T47D (cell line): ENCODE results near the gene MAPKAP1.

Experiments used
- DNase-seq, 2 experiments: peaks; one replicate each; pipeline versions ENCODE4 v3.0.0 to v3.0.0-alpha.2; 2011 to 2012; ENCODE audit warnings: low read depth in 1 of 2, low spot score in 1 of 2
- JUND ChIP-seq: IDR thresholded peaks from 2 replicates; pipeline ENCODE4 v1.6.1; 2012; ENCODE audit warnings: low read depth
- in situ Hi-C: cut with HindIII; loops from 2 replicates; pipeline ENCODE4 v1.10.0; 2016; ENCODE audit warnings: low sequenced_read_pairs, low pct_unique_long_range_greater_than_20kb

The MAPKAP1 gene

GRCh38 chr9:125447202-125447802 lies 259.7 kb downstream of the MAPKAP1 start:
- in situ Hi-C loops: no loop called here
- DNase-seq: no peak
- no peak for TF ChIP-seq JUND

DNA sequence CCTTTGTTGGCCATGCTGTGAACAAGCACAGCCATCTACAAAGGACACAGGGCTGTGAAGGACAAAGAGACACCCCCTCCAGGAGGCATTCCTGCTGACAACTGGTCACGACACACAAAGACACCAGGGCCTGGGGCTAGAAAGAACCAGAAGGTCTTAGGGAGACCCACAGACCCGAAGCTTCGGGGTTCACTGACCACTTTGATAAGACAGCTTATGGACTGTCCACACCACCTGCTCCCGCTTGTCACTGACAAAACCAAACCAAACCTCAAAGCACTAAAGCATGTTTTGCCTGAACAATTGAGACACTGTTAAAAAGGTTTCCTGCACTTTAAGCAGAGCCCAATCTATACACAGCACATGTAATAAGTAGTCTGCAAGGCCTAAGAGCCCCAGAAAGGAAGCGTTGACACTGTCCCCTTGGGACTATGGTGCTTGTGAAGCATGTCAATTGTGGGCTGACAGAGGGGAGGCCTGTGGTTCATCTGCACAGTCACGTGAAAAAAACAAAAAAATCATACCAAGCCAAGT lies 260.4 kb downstream of the MAPKAP1 start:
- in situ Hi-C loops: no loop called here
- no peak for TF ChIP-seq JUND
- no peak for DNase-seq

GRCh38 chr9:125444956-125445506 lies 262.0 kb downstream of the MAPKAP1 start:
- TF ChIP-seq JUND: no peak
- in situ Hi-C loops: no loop called here
- DNase-seq: no peak

- DNase-seq: no peak
- TF ChIP-seq JUND: no peak
- in situ Hi-C loops: no loop called here
Observed at GRCh38 chr9:125444166-125444565, 262.8 kb downstream of the MAPKAP1 start.

- in situ Hi-C loops: no loop called here
- no peak for TF ChIP-seq JUND
- DNase-seq: no peak
Observed at GRCh38 chr9:125443367-125443766, 263.6 kb downstream of the MAPKAP1 start.

DNA sequence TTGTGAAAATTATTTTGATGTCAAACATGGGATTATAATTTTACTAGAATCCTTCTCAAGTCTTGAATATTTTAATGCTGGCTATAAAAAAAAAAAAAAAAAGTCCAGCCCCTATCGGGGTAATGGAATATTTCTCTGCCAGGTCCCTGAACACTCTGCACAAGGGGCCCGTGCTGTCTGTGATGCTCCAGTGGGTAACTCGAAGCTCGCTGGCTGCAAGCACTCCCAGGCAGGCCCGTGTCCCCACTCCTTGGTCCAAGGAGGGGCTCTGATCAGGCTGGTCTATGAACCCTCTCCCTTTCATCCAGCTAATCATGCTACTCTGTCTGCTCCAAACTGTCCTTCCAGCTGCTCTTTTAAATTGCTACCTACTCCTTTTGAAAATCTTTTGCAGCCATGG lies 264.6 kb downstream of the MAPKAP1 start:
- no peak for DNase-seq
- in situ Hi-C loops: no loop called here
- TF ChIP-seq JUND: no peak

DNA sequence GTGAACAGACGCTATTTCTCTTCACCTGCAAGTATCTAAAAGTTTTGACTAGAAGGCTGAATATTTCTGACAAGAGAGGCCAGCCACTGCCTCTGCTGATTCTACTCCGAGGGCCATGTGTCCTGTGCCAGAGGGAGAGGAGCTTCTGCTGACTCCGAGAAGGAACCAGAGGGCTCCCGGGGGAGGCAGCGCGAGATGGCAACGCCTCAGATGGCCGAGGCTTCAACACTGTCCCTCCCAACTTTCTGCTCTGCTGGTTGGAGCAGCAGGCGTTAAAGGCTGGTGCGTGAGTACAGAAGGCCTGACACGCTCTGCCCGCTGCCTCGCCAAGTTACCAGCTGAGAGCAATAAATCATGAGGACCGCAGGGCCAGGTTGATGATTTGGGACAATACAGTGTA lies 266.6 kb downstream of the MAPKAP1 start:
- in situ Hi-C loops: no loop called here
- TF ChIP-seq JUND: no peak
- no peak for DNase-seq

DNA sequence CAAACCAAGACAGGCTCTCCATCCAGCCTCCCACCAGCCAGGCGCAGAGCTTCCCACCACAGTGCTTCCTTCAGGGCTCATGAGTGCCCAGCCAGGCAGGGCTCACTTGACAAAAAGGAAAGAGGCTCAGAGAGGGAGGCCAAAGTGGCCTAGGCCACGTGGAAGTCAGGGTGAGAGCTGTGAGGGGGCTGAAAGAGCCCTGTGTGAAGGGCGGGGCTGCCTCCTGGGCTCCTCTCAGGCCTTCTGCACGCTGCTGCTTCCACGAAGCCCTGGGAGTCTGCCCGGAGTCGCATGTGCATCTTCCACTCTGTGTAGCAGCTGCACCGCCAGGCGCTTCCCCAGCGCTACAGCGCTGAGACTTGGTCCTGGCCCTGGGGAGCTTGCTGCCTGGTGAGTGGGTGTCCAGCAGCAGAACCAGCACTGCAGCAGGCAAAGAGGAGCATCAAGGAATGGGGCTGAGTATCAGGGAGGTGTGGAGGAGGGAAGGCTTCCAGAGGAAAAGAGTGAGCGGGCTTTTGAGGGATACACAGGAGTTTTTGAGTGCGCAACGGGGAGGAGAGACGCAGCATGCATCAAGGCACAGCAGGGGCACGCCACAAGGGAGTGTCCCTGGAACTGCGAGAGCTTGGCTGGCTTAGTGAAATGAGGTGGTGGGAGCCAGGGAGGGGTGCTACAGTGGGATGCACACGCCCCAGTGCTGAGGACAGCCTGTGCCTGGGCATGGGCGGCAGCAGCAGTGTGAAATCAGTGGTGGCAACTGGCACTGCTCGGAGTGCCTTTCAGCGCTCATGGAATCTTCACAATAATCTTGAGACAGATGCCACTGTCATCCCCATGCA lies 267.4 kb downstream of the MAPKAP1 start:
- DNase-seq: no peak
- in situ Hi-C loops: no loop called here
- TF ChIP-seq JUND: no peak

GRCh38 chr9:125438506-125439433 lies 268.2 kb downstream of the MAPKAP1 start:
- DNase-seq: no peak
- TF ChIP-seq JUND: no peak
- in situ Hi-C loops: no loop called here

DNA sequence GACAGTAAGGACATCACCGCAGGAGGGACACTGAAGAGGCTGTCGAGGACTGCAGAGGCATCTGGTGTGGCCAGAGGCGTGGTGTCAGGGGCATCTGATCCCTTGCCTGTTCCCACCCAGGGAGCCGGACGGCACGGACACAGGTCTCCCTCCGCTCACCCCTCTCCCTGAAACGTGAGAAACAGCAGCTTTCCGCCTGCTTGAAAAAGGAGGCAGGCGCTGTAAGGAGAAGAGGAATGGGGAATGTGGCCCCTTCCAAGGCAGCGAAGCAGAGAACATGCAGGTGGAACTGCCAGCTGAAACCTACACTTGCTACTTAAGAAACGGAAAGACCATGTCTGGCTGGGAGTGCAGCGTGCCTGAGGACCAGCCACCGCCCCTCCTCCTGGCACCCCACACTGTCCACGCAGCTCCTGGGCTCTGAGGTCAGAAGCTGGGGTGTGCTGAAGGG lies 269.2 kb downstream of the MAPKAP1 start:
- DNase-seq: no peak
- in situ Hi-C loops: no loop called here
- TF ChIP-seq JUND: no peak

GRCh38 chr9:125436613-125437443 lies 270.2 kb downstream of the MAPKAP1 start:
- in situ Hi-C loops: no loop called here
- no peak for DNase-seq
- no peak for TF ChIP-seq JUND
